GM21381 (cell line): ENCODE measurements around the gene PSMD14.
"Not testable (repeated sequence)": the region's sequence is repeated elsewhere in the genome, so short reads cannot be mapped to it uniquely, and the experiment has no call there.

Experiments used
- ATAC-seq: cut with Tn5 transposase; IDR thresholded peaks from one replicate; pipeline ENCODE4 v1.9.1; 2021; ENCODE audit warnings: mild to moderate bottlenecking, moderate library complexity; ENCODE audit not compliant: unreplicated experiment

The PSMD14 gene

DNA sequence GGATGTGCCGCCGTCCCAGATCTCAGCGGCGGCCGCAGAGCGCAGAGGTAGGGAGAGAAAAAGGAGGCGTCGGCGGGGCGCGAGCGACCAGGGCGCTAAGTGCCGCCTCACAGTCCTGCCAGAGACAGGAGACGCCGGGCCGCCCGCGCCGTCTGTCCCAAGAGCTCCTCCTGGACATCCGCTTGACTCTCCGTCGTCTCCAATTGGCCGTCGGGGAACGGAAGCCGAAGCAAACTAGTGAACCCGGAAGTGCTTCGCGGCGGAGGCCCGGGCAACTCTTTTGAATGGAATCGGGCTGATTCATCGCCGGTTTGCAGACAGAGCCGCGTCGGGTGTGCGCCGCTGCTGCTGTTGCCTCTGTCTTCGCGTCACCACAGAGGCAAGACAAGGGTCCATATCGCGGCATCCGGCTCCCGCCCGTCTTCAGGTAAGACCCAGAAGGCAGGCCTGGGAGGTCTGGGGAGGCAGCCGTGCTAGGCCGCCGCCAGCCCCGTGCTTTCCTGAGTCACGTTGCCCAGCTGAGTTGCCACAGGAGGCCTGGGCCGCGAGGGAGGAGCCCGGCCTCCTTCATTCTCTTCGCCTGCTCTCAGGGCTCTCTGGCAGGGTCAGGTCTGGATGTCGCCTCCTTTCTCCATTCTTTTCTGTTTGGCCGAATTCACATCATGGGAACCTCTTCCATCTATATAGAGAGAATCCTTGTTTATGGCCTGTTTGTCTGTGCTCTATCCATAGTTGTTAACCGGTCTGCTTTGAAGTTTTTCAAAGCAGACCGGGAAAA lies at the start of gene PSMD14:
Gene PSMD14 (plus strand): TSS at position 248 of the 778 bp plus-strand sequence. CDS start 10,401 bp downstream, outside the sequence.
- peak; percentile 99 for ATAC-seq

DNA sequence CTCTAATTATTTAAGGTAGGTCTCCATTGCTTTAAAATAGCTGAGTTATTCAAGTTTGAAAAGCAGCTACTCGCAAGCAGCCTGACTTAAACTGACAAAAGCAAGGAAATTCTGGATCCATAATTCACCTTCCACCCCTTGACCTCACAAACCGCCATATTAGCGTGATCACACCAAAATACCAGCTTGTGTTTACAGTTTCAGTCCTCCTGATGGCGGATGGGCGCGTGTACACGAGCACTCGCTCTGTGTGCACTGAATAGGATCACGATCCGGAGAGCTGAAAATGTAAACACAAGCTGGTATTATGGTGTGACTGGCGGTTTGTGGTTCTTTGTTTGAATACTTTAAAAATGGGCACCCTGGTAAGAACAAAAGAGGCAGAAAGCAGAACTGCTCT lies 42.4 kb upstream of the PSMD14 start:
- no peak for ATAC-seq

DNA sequence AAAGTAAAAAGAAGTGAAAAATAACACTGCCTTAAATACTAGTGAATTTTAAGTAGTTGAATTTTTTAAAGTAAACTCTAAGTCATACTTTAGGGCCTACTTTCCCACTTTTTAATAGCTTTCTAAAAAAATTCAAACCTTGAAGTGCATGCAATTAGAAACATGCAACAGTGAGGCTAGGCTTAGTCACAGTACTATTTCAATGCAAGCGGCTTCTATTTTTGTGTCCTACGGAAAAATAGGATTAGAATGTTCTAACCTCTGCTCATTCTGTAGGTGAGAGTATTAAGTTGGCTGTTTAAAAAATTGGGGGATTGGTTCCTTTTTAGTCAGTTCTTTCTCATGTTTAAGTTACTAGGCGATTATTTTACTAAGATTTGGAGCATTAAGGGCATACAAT lies 39.1 kb upstream of the PSMD14 start:
- ATAC-seq = no peak

DNA sequence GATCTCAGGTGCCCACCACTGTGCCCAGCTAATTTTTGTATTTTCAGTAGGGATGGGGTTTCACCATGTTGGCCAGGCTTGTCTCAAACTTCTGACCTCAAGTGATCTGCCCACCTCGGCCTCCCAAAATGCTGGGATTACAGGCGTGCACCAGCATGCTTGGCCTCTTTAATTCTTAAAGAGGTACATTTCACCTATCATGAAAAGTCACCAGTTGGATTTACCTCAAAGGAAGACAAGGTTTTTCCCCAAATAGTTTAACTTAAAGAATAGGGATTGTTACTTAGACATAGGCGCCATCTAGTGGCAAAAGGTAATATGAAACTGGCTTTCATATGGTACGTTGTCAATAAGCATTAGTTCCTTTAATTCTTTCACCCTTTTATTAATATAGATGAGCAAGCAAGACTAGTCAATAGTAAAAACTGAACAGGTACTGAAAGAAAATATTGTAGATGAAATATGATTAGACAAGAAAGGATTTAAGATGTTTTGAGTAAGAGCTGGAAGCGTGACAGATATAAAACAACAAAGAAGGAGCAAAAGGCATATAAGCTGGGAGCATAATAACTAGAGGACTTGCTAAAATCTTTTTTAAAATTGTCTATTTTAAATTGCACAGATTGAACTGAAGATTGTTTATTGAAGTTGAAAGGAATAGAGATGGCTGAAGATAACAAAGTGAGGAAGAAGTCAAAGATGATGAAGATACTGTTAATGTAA lies 35.0 kb upstream of the PSMD14 start:
- ATAC-seq = peak; percentile 80

DNA sequence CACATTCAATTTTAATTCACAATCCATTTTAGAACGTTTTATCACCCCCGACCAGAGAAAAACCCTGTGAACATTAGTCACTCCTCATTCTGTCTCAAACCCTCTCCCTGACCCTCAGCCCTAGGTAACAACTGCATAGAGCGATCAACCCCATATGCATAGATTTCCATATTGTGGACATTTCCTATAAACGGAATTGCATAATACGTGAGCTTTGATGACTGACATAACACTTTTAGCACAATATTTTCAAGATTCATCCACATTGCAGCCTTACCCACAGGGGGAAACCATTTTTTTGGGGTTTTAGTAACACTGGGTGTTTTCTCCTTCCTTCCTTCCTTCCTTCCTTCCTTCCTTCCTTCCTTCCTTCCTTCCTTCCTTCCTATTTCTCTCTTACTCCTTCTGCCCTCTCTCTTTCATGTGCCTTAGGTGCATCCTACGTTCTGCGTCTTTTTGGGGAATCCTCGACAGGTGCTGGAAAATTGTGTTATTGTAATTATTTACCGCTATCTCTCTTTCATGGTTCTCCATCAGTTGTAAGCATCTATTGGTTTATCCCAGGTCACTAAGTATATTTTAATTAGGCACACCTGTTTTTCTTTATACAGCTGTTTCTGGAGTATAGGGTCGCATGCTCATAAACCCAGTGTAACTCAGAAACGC lies 29.5 kb upstream of the PSMD14 start:
- not testable (repeated sequence) for ATAC-seq

DNA sequence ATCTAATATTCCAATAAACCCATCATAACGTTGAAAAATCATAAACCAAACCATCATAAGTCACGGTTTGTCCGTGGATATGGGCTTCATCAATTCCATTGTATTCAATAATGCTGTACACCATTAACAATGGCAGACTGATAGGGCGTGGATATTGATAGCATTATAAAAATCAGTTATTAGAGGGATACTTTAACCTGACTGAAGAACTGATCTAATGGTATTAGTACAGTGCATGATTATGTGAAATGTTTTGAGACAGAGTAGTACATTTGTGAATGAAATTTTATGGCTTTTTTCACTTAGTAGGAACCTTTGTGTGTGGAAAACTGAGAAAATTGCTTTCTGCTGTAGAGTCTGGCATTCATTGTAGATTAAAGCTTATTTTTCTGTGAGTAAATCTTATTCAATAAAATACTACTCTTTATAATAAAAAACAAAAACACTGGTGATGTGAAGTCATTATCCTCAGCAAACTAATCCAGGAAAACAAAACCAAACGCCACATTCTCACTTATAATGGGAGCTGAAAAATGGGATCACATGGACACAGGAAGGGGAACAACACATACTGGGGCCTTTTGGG lies 28.9 kb upstream of the PSMD14 start:
- ATAC-seq = not testable (repeated sequence)

DNA sequence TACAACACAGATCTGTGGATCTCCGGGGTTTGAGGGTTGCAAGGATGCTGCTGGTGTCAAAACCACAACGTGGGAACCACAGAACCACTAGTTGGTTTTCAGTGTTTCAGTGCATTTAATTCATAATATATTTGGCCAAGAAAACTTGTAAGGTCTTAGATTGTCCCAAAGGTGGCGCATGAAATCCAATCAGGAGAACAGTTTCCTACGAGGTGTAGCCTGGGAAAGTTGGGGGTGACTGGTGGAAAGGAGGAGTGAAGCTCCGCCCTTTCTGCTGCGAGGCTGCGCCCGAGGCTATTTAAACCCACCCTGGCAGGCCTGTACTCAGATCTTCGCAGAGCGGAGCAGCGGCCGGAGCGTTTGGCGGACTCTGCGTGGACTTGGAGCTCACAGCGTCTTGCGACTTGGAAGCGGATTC lies 27.3 kb upstream of the PSMD14 start:
- ATAC-seq = not testable (repeated sequence)

DNA sequence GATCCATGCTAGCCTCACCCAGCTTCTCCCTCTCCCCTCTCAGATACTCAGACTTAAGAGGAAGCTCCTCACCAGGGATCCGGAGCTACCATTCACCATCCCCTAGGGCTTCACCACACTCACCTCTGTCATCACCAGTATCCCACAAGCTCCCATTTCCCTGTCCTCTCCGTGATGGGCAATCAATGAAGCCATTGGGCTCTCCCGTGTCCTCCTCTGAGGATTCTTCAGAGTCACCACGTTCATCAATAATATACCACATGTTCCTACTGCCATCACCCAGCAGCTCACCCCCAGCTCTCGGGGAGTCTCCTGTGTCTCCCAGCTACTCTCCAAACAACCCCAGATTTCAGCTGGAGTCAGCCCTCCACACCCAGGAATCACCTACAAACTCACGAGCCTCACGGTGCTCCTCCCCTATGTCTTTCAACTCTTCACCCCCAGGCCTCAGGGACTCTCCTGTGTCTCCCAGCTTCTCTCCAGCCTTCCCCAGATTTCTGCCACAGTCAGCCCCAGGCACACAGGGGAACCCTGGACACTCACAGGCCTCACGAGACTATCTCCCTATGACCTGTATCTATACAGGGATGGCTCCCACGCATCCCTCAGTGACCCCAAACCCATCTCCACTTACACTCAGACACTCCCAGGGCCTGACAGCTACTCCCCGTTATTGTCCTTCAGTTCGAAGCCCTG lies 26.5 kb upstream of the PSMD14 start:
- ATAC-seq = not testable (repeated sequence)

DNA sequence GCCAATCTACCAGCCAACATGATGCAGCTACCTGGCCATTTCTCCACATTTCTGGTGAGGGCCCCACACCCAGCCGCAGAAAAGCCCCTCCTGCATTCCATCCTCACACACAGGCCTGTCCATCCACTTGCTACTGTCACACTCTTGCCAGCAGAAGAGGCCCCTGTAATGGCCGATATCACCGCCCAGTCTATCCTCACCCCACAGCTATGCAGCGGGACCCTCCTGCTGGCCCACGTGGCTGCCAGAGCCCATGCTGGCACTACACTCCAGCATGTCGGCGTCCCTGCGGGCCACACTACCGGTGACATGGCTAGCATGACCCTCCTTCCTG lies 25.9 kb upstream of the PSMD14 start:
- ATAC-seq = not testable (repeated sequence)

DNA sequence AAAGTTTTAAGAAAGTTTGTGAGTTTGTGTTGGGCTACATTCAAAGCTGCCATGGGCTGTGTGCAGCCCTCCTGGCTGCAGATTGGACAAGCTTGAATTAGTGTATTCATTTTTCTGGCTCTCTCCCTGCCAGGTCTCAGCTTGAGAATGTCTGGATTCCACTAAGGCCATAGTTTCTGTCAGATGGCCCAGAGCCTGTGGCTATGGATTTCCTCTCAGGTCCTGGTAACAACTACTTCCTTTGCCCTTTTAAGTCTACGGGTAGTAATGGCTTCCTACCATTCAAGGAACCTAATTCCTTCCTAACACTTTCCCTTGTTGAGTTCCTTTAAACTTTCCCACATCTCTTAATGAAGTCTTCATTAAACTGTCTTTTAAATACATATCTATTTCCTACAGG lies 24.3 kb upstream of the PSMD14 start:
- ATAC-seq = no peak

DNA sequence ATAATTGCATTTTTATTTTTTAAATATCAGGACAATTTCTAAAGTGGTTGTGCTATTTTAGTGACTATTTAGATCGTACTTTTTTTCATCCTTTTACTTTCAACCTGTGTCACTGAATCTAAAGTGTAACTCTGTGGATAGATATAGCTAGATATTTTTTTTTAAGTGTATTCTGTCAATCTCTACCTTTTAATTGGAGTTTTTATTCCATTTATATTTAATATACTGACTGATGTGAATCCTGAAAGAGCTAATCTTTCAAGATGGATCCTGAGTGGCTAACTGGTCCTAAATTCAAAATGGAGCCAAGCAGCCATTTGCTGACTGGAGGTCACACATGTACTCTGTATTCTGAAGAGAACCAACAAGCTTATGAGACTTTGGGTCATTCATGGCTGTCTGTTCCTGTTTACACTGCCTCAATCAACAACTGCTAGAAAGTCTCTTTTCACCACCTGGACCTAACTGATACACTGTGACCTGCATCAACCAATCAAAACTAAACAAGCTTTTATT lies 4.6 kb upstream of the PSMD14 start:
- no peak for ATAC-seq

DNA sequence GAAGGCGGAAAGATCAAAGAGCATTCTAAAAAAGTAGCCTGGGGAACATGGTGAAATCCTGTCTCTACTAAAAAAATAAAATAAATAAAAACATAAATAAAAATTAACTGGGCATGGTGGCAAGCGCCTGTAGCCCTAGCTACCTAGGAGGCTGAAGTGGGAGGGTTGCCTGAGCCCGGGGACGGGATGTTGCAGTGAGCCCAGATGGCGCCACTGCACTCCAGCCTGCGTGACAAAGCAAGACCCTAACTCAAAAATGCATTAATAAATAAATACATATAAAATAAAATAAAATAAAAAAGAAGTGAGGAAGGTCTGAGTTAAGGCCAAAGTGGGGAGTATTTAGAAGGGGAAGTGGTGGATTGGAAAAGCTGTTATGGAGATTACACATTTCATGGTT lies 1.3 kb upstream of the PSMD14 start:
- no peak for ATAC-seq

DNA sequence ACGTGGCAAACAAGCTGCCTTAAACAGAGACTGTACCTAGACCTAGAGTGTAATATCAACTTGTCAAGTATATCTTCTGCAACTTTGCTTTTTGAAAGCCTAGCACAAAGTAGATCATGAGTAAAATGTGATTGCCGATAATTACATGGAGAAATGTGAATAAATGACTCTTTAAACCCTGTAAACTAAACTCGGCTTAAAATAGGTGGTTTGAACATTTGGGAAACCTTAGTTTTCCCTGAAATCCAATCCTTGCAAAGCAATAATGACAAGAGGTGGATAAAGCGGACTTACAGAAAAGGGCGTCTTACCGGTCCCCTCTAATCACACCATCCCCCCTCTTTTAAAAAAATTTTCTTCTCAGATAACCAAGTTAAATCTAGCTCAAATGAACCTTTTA lies 549 bp upstream of the PSMD14 start:
- ATAC-seq = no peak

DNA sequence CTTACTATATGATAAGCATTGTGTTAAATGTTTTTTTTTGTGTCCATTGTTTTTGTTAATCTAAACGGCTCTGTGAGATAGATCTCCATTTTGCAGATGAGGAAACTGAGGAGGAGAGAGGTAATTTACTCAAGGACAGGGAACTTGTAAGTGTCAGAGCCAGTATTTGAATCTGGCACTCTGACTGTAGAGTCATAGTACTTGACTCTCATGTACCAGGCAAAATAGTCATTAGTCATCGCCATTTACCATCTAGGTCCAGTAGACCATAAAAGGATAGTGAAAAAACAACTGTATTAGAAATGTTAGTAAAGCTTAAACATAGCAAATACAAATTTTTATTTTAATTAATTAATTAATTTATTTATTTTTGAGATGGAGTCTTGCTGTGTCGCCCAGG lies 4.8 kb downstream of the PSMD14 start:
- ATAC-seq = no peak

DNA sequence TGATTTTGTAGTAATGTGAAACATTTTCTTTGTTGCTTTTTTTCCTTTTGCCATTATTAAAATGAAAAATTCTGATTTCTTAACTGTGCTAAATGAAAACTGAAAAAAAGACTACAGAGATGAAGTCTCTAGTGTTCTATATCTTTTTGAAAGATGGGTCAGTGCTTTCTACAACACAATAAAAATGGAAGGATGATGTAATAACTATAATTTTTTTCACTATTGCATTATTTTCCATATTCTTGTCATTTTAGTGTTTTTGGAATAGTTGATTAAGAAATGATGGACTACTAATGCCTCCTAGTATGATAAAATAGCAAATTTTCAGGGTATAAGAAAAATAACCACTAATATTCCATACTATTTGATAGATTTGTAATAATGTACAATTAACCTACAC lies 7.2 kb downstream of the PSMD14 start:
- ATAC-seq = no peak

DNA sequence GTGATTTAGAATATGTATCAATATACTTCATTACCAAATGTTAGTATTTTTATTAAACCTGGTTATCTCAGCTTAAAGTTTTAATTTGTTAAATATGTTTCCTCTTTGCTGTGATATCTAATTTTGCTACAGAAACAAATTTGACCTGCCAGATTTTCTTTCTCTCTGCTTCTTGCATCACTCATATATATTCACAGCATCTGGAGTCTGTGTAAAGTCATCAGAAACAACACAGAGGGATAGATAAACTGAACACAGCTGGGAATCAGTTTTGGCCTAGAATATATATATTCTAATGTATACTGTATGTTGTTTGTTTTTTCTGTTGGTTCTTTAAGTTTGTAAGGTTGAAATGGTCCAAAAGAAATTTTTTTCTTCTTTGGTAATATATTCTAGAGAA lies 8.5 kb downstream of the PSMD14 start:
- ATAC-seq = no peak

DNA sequence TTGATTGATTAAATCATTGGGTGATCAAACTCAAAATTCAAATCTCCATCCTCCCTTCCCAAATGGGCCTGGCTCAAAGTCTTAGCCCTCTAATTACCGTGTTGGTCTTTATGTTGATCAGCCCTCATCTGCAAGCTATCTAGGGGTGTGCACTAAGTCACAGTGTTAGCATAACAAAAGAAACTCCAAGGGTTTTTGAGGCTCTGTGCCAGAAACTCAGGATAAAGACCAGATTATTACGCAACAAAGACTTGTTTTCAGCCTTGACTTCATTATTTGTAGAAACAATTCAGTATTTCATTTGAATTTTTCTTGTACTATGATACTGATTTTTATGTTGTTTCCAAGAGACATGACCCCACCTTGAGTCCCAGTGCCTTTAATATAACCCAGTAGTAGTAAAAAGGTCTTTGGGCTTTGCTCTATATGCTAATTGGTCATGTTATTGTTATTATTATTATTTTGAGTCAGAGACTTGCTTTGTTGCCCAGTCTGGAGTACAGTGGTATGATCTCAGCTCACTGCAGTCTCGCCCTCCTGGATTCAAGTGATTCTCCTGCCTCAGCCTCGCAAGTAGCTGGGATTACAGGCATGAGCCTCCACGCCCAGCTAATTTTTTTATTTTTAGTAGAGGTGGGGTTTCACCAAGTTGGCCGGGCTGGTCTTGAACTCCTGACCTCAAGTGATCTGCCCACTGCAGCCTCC lies 13.9 kb downstream of the PSMD14 start:
- ATAC-seq = no peak

DNA sequence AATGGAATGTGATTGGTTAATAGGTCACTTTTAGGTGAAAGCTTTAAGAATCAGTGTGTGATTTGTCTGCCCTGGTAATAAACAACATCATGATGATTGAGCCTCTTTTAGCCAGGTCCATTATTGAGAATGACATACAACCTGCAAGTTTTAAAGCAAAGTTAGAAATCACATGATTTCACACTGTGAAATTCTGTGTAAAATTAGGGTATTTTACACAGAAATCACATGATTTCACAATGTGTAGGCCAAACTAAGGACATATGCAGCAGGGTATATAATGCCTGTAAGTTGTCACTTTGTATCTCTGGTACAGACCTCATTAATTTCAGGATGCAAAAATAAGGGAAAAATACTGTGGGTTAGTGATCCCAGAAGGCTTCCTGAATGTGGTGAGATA lies 16.7 kb downstream of the PSMD14 start:
- ATAC-seq = no peak

DNA sequence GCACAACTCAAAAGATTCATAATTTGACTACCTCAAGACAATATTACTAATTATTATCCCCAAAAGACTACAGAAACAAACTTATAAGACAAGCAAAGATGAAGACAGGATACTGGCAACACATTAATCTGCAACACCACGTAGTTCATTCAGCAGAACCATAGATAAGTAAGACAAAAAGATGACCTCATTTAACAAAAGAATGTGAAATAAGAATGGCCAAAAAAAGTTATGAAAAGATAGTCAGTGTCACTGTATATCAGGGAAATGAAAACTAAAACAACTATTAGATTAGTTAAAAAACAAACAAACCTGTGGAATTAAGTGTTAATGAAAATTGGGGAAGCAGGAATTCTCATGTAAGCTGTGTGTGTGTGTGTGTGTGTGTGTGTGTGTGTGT lies 19.4 kb downstream of the PSMD14 start:
- ATAC-seq = no peak

DNA sequence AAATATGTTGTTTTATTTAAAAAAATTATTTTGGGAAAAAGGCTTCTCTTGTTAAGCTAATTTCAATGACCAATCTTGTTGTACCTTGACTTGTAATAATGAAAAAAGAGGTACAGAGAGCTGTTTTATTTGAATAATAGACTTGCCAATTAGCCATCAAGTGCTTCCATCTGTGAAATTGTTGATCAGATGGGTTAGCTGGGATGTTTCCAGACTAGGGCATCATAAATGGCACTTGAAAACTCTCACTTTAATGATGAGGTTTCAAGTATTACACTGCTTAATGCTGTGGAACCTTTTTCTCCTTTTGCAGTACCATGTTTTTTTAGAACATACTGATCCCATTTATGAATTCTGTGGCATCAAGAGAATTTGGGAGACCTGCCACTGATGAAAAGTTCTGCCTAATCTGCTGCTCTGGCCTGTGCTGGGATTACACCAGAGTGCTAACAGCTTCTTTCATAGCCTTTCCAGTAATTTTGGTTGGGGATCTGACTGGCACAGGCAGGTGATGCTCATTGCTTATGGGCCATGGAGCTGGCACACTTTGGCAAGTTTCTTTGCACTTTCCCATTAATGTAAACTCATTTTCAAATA lies 24.2 kb downstream of the PSMD14 start:
- ATAC-seq = no peak
